GM21447 (cell line): ENCODE results near the gene ZNF516.

Experiments used
- ATAC-seq: cut with Tn5 transposase; IDR thresholded peaks from one replicate; pipeline ENCODE4 v1.9.1; 2021; ENCODE audit not compliant: unreplicated experiment

ZNF516 gene

GRCh38 chr18:76428396-76429261 is 66.4 kb downstream of the ZNF516 start:
- ATAC-seq: no peak

GRCh38 chr18:76426737-76427305 is 68.2 kb downstream of the ZNF516 start:
- ATAC-seq: no peak

DNA sequence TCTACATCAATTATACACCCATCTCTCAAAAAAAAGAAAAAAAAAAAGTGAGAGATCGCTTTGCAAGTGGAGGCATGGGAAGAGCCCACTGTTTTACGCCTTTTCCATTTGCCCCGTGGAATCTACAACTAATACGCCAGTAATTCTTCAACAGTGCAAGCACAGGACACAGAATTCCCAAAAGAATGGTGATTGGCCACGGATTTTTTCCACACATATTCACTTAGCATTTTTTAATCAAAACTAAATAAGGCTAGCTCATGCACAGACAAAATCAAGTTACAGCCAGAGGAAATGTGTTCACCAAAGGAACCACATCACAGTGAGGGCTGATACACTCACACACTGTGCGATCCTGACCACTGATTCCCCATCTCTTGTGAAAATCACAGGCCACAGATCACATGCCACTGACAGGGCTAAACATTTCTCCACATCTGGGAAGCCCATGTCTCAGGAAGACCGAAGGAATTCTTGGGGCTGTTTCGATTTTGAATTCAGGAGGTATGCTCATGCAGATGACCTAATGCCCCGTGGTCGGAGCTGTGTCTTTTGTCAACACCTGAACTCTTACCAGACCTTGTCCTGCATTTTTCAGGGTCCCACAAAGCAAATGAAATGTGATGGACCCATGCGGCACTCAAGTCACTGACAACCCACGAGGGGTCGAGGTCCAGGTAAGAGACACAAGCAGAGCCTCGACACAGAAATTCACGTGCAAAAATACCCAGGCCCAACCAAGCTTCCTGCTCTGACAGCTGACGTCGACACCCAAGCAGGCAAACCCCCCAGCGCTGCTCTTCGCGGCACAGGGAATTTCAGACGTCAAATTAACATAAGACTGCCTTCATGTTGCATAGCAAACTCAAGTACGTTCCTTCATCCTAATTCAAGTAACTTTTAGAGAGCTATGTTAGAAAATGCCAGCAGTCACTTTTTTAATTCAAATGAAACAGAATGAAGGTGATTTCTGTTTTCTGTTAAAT is 69.6 kb downstream of the ZNF516 start:
- no peak for ATAC-seq

GRCh38 chr18:76422838-76423237 is 72.2 kb downstream of the ZNF516 start:
- ATAC-seq: no peak

- ATAC-seq: no peak
Observed at GRCh38 chr18:76422121-76422520, 72.9 kb downstream of the ZNF516 start.

- ATAC-seq: no peak
Observed at GRCh38 chr18:76421685-76422078, 73.4 kb downstream of the ZNF516 start.

DNA sequence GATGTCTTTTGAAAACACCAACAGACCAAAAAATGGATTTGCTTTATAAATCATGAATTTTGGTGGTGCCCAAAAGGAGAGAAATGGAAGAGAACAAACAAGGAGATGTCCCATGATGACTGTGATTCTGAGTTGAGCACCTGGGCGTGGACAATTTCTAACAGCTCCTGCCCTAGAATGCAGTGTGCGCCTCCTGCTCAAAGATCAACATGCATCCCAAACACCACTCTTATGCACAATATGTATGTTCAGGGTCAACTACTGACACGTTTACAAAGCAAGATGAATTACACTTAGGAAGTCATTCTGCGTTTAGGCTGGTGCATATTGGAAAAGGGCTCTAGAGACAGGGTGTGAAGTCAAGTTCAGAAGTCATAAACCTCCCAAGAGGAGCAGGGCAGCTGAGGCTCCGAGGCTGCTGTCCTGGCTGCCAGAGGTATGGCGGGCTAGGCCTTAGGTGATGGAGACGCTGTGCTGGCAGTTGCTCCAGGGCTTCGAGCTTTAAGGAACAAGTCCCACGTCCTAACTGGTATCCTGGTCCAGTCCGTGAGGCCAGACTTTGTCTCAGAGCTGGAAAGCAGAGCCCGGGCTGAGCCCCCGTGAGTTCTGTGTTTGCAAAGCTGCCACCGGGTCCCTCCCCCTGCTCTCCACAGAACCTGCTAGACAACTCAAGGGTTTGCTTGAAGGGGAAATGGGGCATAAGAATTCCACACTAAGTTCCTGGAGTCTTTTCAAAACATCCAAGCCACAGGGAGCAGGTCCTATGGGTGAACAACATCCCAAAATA is 74.0 kb downstream of the ZNF516 start:
- no peak for ATAC-seq

DNA sequence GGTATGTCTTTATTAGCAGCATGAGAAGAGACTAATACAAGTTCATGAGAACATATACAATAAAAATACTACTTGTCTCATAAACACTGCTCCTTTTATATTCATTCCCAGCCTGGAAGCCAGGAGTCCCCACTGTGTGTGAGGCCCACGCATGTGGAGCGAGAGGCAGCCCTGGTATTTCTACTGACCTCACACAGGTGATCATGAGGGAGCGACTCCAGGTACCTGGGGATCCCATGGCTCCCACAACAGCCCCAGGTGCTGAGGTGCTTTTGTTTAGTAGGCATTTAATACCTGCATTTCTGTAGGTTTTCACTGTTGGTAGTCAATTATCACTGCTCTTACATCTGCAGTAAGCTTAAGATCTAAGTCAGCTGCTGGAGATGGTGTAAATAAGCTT is 75.2 kb downstream of the ZNF516 start:
- no peak for ATAC-seq

DNA sequence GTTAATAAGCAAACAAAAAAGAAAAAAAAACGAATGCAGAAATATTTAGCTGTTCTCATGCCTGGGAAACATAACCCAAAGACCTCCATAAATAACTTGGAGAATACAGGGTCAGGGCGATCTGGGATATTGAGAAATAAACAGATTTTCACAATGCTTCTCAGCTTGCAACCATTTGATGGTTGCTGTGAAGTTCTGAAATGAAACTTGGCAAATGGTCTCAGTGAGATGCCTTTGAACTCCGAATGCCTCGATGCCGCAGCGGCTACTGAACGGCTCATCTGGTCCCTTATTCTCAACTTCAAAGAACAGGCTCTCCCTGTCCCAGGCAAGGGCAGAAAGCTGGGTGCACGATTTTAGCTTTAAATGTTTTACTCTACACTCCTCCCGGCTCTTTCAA is 78.1 kb downstream of the ZNF516 start:
- no peak for ATAC-seq

- no peak for ATAC-seq
Observed at GRCh38 chr18:76414936-76415621, 80.0 kb downstream of the ZNF516 start.

DNA sequence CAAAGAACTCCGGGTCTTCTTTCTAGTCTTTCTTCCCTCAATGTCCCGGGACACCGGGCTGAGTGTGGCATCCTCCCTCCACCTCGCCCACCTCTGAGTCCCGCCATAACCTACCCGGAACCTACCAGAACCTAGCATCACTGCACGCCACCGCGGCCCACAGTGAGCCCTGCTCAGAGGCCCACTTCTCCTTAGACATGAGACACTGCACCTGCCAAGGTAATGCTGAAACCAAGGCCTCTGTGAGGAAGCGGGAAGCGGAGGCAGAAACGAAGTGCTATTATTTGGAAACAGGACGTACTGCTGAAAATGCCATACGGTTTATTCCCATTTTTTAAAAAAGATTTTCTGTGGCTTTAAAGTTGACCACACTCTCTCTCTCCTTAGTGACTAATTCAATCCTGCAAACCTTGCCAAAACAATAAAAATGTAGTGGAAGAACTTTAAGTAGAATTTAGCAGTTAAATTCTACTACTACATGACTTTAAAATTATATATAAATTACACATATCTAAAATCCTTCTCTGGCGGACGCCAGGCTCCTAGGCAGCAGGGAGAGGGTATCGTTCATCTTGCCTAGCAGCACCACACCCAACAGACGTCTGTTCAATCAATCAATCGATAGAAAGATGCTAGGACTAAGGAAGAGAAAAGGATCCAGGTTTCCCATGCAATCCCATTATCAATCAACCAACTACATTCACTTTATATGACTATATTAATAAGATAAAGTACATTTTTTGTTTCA is 82.0 kb downstream of the ZNF516 start:
- no peak for ATAC-seq

DNA sequence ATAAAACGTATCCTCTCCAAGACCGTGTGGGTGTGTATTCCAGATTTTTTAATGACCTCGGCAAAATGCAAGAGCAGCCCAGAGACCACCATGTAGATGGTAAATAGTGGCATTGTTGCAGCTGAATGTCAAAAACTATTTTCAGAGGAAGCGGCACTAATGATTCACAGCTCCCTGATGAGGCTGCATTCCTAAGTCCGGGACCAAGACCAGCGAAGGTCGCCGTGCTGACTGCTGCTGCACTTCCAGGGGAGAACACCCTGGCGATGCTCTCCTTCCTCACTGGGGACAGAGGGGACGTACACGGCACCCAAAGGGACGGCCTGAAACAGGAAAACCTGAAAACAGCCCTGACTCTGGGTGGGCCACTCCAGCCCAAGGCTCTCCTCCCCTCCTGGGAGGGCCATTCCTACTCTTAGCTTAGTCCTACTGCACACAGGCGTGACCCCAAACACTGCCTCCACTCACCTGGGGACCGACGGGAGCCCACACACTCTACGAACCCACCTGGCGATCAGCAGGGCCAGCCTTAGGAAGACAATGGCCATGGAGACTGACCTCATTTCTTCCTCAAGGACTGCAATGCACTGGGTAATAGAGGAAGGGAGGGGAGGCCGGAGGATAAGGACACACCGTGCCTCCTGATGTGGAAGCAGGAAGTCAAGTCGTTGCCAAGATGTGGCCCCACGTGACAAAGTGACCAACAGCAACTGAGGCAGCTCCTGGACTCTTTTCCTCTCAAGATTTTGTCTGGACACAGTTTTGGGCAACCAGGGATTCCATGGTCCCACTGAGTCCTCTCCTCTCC is 82.8 kb downstream of the ZNF516 start:
- no peak for ATAC-seq

DNA sequence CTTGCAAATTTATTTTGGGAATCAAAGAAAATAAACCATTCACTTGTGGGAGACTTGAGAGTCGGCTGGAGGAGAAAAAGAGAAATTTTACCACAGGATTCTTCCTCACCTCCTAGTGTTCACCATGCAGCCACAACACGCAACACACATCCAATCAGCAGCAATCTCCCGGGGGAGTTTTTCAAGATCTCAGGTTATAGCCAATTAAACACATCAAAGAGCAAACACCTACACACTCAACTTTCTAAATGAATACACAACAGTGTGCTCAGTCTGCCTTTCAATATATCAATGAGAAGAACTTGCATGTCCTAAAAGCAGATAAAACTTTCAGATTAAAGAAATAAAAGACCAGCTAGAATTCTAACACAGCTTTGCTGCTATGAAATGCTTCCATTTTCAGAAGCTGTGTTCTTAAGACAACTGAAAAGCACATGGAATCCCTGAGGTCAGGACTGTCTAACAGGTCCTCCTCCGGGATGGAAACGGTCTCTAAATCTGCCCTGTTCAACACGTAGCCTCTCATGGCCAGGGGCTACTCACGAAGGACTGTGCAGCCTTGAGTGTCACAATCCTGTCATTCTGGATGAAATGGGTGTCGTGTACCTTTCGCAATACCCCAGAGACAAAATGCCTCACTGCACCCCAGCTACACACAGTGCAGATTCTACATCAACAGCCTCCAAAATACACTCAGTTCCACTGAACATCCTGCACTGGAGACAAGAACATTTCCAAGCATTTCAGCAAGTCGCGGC is 84.2 kb downstream of the ZNF516 start:
- peak; percentile 50 for ATAC-seq

DNA sequence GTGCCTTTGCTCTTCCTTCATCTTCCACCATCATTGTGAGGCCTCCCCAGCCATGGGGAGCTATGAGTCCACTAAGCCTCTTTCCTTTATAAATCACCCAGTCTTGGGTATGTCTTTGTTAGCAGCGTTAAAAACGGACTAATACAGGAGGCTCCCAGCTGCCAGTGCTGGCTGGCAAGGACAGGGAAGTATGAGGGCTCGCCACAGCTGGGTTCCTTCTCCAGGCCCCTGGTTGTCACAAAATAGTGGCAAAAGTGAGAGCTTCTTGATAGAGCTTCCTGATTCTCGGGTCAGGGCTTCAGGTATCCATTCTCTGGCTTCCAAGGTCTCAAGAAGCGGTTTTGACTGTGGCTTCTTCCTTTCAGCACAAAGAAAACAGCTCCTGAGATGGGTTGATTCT is 85.0 kb downstream of the ZNF516 start:
- ATAC-seq: no peak

GRCh38 chr18:76408480-76409067 is 86.5 kb downstream of the ZNF516 start:
- ATAC-seq: no peak

DNA sequence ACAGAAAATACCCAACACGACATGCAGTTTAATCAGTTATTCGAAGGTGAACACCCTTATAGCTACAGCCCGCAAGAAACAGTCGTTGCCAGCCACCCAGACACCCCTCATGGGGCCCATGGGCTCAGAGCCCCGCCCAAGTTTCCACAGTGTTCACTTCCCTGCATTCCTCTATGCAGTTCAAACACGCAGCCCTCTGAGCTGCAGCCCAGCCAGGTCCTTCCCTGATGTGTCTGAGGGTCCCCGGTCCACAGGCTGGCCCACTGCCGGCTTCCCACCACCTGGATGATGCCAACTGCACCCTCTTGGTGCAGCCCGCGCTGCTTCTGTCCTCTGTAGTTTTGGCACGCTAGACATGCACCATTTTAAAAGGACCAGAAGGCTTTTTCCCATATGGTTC is 87.4 kb downstream of the ZNF516 start:
- ATAC-seq: no peak

- ATAC-seq: no peak
Observed at GRCh38 chr18:76406791-76407190, 88.3 kb downstream of the ZNF516 start.
